CD4-positive, alpha-beta T cell (primary cell): ENCODE data around the gene MYO9A. TPM values are rescaled to one million over a fixed set of nuclear protein-coding genes. Genes with fewer than 3 reads are reported as not detected.

Experiments
- ATAC-seq: fragments of 200-7000 bp; cut with Tn5 transposase; one replicate; pipeline ENCODE4 v1.10.0; 2022; ENCODE audit warnings: mild to moderate bottlenecking; ENCODE audit not compliant: poor library complexity
- CTCF ChIA-PET: fragments of 350-600 bp; sonication (Branson Sonifier 250); formaldehyde crosslinking; loops from one replicate; lab custom pipeline; 2021; ENCODE audit warnings: antibody characterized with exemption, inconsistent platforms; lab: Charles Lee
- POLR2A ChIA-PET: fragments of 350-600 bp; sonication (Branson Sonifier 250); formaldehyde crosslinking; loops from one replicate; lab custom pipeline; 2021; ENCODE audit warnings: antibody characterized with exemption, inconsistent platforms; lab: Charles Lee
- DNase-seq, 14 experiments: peaks; one replicate each; pipeline ENCODE4 v3.0.0-alpha.2; 2013 to 2020; ENCODE audit warnings: mixed read lengths in 2 of 14
- H3K27ac ChIP-seq, 2 donors: one replicate each; pipeline versions ENCODE4 v1.5.1 to v1.7.0; 2013; ENCODE audit warnings: low read length in 2 of 2, low read depth in 1 of 2, mild to moderate bottlenecking in 1 of 2
- H3K27me3 ChIP-seq, 2 experiments: 1 replicate in 1 of 2; 2 replicates in 1 of 2; pipeline versions ENCODE4 v1.6.1 to v1.7.0; 2013; ENCODE audit warnings: low read length in 2 of 2, control low read depth in 1 of 2, mild to moderate bottlenecking in 1 of 2, moderate library complexity in 1 of 2; ENCODE audit not compliant: insufficient read depth in 2 of 2, control insufficient read depth in 1 of 2
- H3K36me3 ChIP-seq: one replicate; pipeline ENCODE4 v1.6.1; 2013; ENCODE audit warnings: low read length, control low read depth; ENCODE audit not compliant: insufficient read depth
- H3K4me1 ChIP-seq: one replicate; pipeline ENCODE4 v1.6.1; 2013; ENCODE audit warnings: low read length, control low read depth; ENCODE audit not compliant: insufficient read depth
- H3K4me3 ChIP-seq: one replicate; pipeline ENCODE4 v1.5.1; 2013; ENCODE audit warnings: mild to moderate bottlenecking, low read length, moderate library complexity
- H3K9me3 ChIP-seq, 2 experiments: 1 replicate in 1 of 2; 2 replicates in 1 of 2; pipeline versions ENCODE4 v1.6.1 to v1.7.0; 2013; ENCODE audit warnings: low read length in 2 of 2, mild to moderate bottlenecking in 2 of 2, control low read depth in 1 of 2, moderate library complexity in 1 of 2; ENCODE audit not compliant: control insufficient read depth in 1 of 2, insufficient read depth in 1 of 2
- H3K27ac Mint-ChIP-seq: one replicate; pipeline ENCODE4 v1.8.0; 2020; ENCODE audit warnings: mixed read lengths
- H3K27me3 Mint-ChIP-seq: one replicate; pipeline ENCODE4 v1.8.0; 2021; ENCODE audit warnings: mixed read lengths
- H3K36me3 Mint-ChIP-seq: one replicate; pipeline ENCODE4 v1.8.0; 2021; ENCODE audit warnings: low read depth, mixed read lengths
- H3K4me1 Mint-ChIP-seq: one replicate; pipeline ENCODE4 v1.8.0; 2021; ENCODE audit warnings: low read depth, mixed read lengths
- H3K4me3 Mint-ChIP-seq: one replicate; pipeline ENCODE4 v1.8.0; 2020; ENCODE audit warnings: mild to moderate bottlenecking, mixed read lengths
- H3K9me3 Mint-ChIP-seq: one replicate; pipeline ENCODE4 v1.8.0; 2020; ENCODE audit warnings: mixed read lengths
- intact Hi-C, 2 experiments: fragments of 100-400 bp; cut with DNase I in 1 of 2; cut with micrococcal nuclease in 1 of 2; formaldehyde crosslinking; loops; one replicate each; pipeline versions ENCODE4 v1.15.1 to v1.9.0; 2023 to 2025; cut with DNase I, micrococcal nuclease
- total RNA-seq, 174 experiments: library from RNA in 2 of 174; stranded (reverse) in 2 of 174; gene quantifications; one replicate each; pipeline ENCODE4 v1.2.3 and lab custom pipeline; 2021 to 2026
- TF ChIP-seq, protein P1 (sequence below): fragments of 200-600 bp; IDR thresholded peaks from one replicate; pipeline ENCODE4 v1.8.0; 2022; ENCODE audit warnings: antibody characterized with exemption, mild to moderate bottlenecking

The MYO9A gene
- total RNA-seq, 2 experiments from 2014 or later = 23.4 to 29.1 TPM

DNA sequence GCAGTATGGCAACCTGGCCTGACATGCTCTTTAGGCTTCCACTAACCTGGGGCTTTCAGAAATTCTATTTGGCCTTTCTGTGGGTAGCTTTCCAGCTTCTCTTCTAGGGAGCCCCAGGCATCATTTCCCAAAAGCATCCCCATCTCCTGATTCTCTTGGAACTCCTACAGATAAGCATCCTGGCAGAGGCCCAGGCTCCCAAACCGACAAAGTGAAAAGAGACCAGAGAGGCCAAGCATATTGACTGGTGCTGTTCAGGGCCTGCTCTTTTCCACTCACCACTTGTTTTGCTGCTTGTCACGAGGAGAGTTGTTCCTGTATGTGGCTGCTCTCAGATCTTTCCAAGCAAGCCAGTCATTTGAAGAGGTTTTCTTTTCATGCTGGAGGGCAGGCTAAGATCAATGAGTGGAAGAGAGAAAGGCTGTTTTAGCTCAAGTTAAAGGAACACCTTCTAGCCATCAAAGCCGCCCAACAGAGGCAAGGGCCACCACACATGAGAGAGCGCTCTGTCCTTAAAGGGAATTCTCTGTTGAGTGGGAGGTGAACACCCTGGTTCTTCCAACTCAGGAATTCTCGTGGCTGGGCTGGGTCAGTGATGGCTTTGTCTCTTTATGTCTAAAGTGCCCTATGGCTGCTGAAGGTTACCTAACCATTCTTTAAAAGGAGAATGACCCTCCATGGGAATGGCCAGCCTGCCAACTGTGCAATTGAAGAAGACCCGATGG, 338.7 kb downstream of the MYO9A start:
- ATAC-seq (no peak), DNase-seq (no peak)
- TF ChIP-seq, protein P1, sequence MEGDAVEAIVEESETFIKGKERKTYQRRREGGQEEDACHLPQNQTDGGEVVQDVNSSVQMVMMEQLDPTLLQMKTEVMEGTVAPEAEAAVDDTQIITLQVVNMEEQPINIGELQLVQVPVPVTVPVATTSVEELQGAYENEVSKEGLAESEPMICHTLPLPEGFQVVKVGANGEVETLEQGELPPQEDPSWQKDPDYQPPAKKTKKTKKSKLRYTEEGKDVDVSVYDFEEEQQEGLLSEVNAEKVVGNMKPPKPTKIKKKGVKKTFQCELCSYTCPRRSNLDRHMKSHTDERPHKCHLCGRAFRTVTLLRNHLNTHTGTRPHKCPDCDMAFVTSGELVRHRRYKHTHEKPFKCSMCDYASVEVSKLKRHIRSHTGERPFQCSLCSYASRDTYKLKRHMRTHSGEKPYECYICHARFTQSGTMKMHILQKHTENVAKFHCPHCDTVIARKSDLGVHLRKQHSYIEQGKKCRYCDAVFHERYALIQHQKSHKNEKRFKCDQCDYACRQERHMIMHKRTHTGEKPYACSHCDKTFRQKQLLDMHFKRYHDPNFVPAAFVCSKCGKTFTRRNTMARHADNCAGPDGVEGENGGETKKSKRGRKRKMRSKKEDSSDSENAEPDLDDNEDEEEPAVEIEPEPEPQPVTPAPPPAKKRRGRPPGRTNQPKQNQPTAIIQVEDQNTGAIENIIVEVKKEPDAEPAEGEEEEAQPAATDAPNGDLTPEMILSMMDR = no peak
- Histone ChIP-seq H3K27me3 (no peaks in the 10 kb centered on the region), H3K4me1 (peaks cover 4% of the 10 kb centered on the region), H3K4me3 (no peak overlapping the region), H3K36me3 (no peaks in the 10 kb centered on the region), H3K27ac (no peak overlapping the region), H3K9me3 (peaks cover 0 to 4% of the 10 kb centered on the region in 2 experiments)
- no peak overlapping the region for H3K4me3 Mint-ChIP-seq
- no peak overlapping the region for H3K27ac Mint-ChIP-seq
- POLR2A ChIA-PET = no interaction called here
- peaks cover 6% of the 10 kb centered on the region for H3K4me1 Mint-ChIP-seq
- CTCF ChIA-PET = no interaction called here
- peaks cover 20% of the 10 kb centered on the region for H3K27me3 Mint-ChIP-seq
- H3K36me3 Mint-ChIP-seq = no peaks in the 10 kb centered on the region
- intact Hi-C loops = no loop called here
- H3K9me3 Mint-ChIP-seq = no peaks in the 10 kb centered on the region

DNA sequence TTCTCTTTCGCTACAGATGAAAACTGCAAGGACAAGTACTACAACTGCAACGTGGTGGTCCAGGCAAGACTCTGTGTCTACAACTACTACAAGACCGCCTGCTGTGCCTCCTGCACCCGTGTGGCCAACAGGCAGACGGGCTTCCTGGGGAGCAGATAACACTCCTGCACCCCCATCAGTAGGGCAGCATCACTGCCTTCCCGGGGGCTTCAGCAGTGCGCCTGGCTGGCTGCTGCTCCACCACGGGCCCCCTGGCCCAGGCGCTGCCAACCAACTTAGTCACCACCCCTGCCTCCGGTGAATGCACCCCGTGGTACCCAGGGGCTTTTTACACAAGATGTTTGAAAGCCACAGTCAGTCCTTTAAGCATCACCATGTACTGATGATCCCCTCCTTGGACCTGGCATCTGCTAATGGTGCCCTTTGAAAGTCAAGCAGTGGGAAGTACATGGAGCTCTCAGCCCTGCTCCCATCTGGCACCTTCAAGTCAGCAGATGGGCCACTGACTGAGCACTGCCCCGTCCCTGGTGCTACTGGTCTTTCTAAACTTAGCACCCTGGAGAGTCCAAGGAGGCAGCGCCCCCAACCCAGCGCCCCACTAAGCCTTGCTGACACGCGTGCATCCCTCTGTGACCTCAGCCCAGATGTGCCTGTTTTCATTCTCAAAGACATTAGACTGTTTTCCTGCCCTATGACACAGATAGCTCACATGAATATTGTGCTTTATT, 340.6 kb downstream of the MYO9A start:
- Histone ChIP-seq H3K36me3 (no peaks in the 10 kb centered on the region), H3K27ac (no peak overlapping the region), H3K4me3 (no peak overlapping the region), H3K27me3 (no peaks in the 10 kb centered on the region), H3K9me3 (no peaks in the 10 kb centered on the region), H3K4me1 (peaks cover 4% of the 10 kb centered on the region)
- Mint-ChIP-seq H3K27ac (no peak overlapping the region), H3K36me3 (no peaks in the 10 kb centered on the region), H3K9me3 (no peaks in the 10 kb centered on the region), H3K27me3 (peaks cover 16% of the 10 kb centered on the region), H3K4me1 (peaks cover 6% of the 10 kb centered on the region), H3K4me3 (no peak overlapping the region)
- TF ChIP-seq, protein P1 = no peak
- DNase-seq (no peak), ATAC-seq (no peak)
- ChIA-PET POLR2A (no interaction called here), CTCF (no interaction called here)
- intact Hi-C loops = no loop called here

DNA sequence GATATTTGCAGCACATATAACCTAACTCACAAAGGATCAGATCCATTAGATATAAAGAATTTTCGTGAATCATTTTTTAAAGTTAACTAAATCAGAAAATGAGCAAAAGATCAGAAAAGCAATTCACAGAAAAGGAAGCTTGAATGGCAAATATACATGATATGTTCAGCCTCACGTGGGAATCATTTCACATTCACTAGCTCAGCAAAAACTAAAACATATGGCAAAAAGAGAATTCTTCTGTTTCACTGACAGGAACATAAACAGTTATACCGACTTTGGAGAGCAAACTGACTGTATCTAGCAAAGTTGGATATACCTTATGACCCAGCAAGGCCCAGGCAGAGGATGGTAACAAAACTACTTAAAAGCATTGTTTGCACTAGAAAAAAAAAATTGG, 341.6 kb downstream of the MYO9A start:
- CTCF ChIA-PET = no interaction called here
- intact Hi-C loops = no loop called here

More for the DNA sequence above, 341.6 kb downstream of the MYO9A start:
- H3K4me1 Mint-ChIP-seq = peaks cover 6% of the 10 kb centered on the region
- H3K4me3 Mint-ChIP-seq = no peak overlapping the region
- POLR2A ChIA-PET = no interaction called here
- Histone ChIP-seq H3K36me3 (no peaks in the 10 kb centered on the region), H3K27ac (no peak overlapping the region), H3K4me1 (peaks cover 4% of the 10 kb centered on the region), H3K9me3 (no peaks in the 10 kb centered on the region), H3K27me3 (no peaks in the 10 kb centered on the region), H3K4me3 (no peak overlapping the region)
- H3K27me3 Mint-ChIP-seq = peaks cover 16% of the 10 kb centered on the region
- no peaks in the 10 kb centered on the region for H3K9me3 Mint-ChIP-seq
- no peak for DNase-seq
- TF ChIP-seq, protein P1 = no peak
- H3K27ac Mint-ChIP-seq = no peak overlapping the region
- H3K36me3 Mint-ChIP-seq = no peaks in the 10 kb centered on the region
- no peak for ATAC-seq
